Upper lobe of right lung (tissue), 1 donor: ENCODE measurements around the gene WLS. TPM values are rescaled to one million over a fixed set of nuclear protein-coding genes. Genes with fewer than 3 reads are reported as not detected.

ENCODE experiments used
- ATAC-seq: fragments of 200-7000 bp; cut with Tn5 transposase; one replicate; pipeline ENCODE4 v1.9.1; 2020; ENCODE audit warnings: mild to moderate bottlenecking, moderate library complexity
- DNase-seq: peaks from one replicate; pipeline ENCODE4 v3.0.0-alpha.2; 2020
- H3K27ac ChIP-seq: fragments of 200-600 bp; one replicate; pipeline ENCODE4 v1.8.0; 2022
- H3K27me3 ChIP-seq: fragments of 200-600 bp; one replicate; pipeline ENCODE4 v1.8.0; 2022; ENCODE audit warnings: mild to moderate bottlenecking
- H3K36me3 ChIP-seq: fragments of 200-600 bp; one replicate; pipeline ENCODE4 v1.8.0; 2022
- H3K4me1 ChIP-seq: fragments of 200-600 bp; one replicate; pipeline ENCODE4 v1.8.0; 2022
- H3K4me3 ChIP-seq: fragments of 200-600 bp; one replicate; pipeline ENCODE4 v1.8.0; 2022; ENCODE audit warnings: mild to moderate bottlenecking
- H3K9me3 ChIP-seq: fragments of 200-600 bp; one replicate; pipeline ENCODE4 v1.8.0; 2022
- CTCF ChIP-seq: fragments of 200-600 bp; IDR thresholded peaks from one replicate; pipeline ENCODE4 v1.8.0; 2022; ENCODE audit warnings: antibody characterized with exemption
- intact Hi-C: fragments of 100-400 bp; cut with DNase I; formaldehyde crosslinking; loops from one replicate; pipeline ENCODE4 v1.11.0; 2022
- total RNA-seq: library from RNA; stranded (reverse); fragmentation: NEBNext Ultra II Directional; extraction: Animal tissue kit (Norgen Biotek cat#: 25700); gene quantifications from one replicate; pipeline ENCODE4 v1.2.1, GENCODE V29; 2021
- donor health status: DM: no; HTN: yes; CAD: no; lungs with severe emphysema.

The WLS gene
- total RNA-seq, 1 donor from 2014 or later = 89.8 TPM

DNA sequence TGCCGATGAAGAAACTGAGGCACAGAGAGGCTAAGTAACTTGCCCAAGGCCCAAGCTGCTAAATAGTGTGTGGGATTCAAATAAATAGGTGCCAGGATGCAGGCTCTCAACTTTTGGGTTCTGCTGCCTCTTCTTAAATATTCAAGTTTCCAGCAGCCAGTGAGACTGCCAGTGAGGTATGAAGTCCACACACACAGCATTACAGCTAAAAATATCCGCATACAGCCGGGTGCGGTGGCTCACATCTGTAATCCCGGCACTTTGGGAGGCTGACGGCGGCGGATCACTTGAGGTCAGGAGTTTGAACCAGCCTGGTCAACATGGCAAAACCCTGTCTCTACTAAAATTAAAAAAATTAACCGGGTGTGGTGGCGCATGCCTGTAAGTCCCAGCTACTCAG is 103.5 kb downstream of the WLS start:
- H3K36me3 ChIP-seq = peaks cover 16% of the 10 kb centered on the region
- no peak overlapping the region for H3K4me3 ChIP-seq
- ATAC-seq (no peak), DNase-seq (no peak)
- H3K27ac ChIP-seq = no peak overlapping the region
- TF ChIP-seq CTCF = no peak
- no peaks in the 10 kb centered on the region for H3K9me3 ChIP-seq
- intact Hi-C loops = loop anchor here (10.0 kb wide), 1 partner anchor 196 kb away; no protein-coding TSS in a partner anchor
- no peaks in the 10 kb centered on the region for H3K27me3 ChIP-seq
- no peaks in the 10 kb centered on the region for H3K4me1 ChIP-seq

- Histone ChIP-seq H3K27ac (no peak overlapping the region), H3K27me3 (no peaks in the 10 kb centered on the region), H3K4me3 (no peak overlapping the region), H3K4me1 (no peaks in the 10 kb centered on the region), H3K36me3 (peaks cover 14% of the 10 kb centered on the region), H3K9me3 (no peaks in the 10 kb centered on the region)
- DNase-seq (no peak), ATAC-seq (no peak)
- TF ChIP-seq CTCF = no peak
- intact Hi-C loops = loop anchor here (10.0 kb wide), 1 partner anchor 197 kb away; no protein-coding TSS in a partner anchor
Observed at GRCh38 chr1:68128157-68128556, 104.2 kb downstream of the WLS start.

DNA sequence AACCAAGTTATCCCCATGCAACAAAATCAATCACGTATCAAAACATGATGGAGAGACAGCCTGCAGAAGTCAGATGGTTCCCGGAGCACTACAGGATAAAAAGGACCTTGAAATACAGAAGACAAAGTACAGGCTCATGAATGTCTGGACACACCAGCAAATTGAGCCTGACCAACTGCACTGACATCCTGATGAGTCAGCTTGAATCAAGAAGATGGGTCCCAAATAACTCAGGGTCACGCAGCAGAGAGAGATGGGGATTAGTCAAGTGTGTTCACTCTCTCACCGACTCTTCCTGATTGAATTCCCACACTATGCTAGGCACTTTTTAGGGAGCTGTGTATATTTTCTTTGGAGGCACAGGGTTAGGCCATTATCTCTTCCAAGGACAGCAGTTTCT is 110.8 kb downstream of the WLS start:
- Histone ChIP-seq H3K4me3 (no peak overlapping the region), H3K36me3 (peaks cover 5% of the 10 kb centered on the region), H3K4me1 (no peaks in the 10 kb centered on the region), H3K27ac (no peak overlapping the region), H3K9me3 (no peaks in the 10 kb centered on the region), H3K27me3 (no peaks in the 10 kb centered on the region)
- intact Hi-C loops = loop anchor here (10.0 kb wide), 1 partner anchor 203 kb away; no protein-coding TSS in a partner anchor
- DNase-seq (no peak), ATAC-seq (no peak)
- no peak for TF ChIP-seq CTCF

DNA sequence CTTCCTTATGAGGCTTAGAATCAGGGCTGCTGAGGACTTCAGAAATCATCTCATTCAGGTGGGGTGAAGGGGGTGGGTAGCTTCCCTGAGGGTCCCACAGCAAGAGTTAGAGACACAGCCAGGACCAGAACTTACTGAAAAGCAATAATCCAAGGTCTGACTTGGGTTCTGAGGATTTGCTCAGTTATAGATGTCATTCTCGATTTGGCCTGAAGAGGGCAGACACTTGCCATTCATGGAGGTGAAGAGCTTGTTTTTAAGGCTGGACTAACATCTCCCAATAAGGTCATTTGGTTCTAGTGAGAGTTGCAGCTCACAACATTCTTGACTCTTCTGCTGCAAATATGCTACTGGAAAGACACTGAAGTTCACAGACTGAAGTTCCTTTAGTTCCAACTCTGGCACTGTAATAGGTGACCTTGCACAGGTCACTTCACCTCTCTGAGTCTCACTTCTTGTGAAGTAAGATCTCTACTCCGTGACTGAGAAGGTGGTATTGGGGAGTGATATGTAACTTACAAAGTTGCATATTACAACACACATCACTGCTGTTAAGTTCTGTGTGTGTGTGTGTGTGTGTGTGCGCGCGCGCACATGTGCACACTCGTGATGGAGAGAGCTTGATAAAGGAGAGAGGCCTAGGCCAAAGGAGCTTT is 112.1 kb downstream of the WLS start:
- no peaks in the 10 kb centered on the region for H3K9me3 ChIP-seq
- H3K4me1 ChIP-seq = no peaks in the 10 kb centered on the region
- intact Hi-C loops = loop anchor here (10.0 kb wide), 1 partner anchor 205 kb away; no protein-coding TSS in a partner anchor
- no peaks in the 10 kb centered on the region for H3K27me3 ChIP-seq
- peak; percentile 83 for TF ChIP-seq CTCF
- H3K27ac ChIP-seq = no peak overlapping the region
- ATAC-seq (peak; percentile 83), DNase-seq (no peak)
- H3K36me3 ChIP-seq = no peaks in the 10 kb centered on the region
- no peak overlapping the region for H3K4me3 ChIP-seq

DNA sequence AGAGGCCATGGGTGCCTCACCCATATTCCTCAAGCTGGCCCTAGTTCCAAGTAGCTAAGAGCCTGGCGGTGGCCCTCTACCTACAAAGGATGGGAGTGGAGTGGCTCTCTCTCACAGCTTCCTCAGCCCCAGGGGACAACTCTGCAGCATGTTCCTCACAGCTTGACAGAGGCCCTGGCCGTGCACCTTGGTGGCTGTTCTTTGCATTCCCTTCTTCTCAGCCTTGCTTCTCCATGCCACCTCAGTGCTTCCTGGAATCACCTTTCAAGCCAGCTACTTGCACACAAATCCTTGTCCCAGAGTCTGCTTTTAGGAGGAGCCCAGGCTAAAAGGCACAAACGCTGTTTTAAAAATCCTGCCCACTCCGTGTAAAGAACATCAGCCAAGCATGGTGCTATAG is 112.9 kb downstream of the WLS start:
- Histone ChIP-seq H3K27me3 (no peaks in the 10 kb centered on the region), H3K9me3 (no peaks in the 10 kb centered on the region), H3K4me3 (no peak overlapping the region), H3K36me3 (no peaks in the 10 kb centered on the region), H3K4me1 (no peaks in the 10 kb centered on the region), H3K27ac (no peak overlapping the region)
- no peak for ATAC-seq
- intact Hi-C loops = loop anchor here (5.0 to 10.0 kb wide), 2 partner anchors 228 to 265 kb away; no protein-coding TSS in a partner anchor
- TF ChIP-seq CTCF = no peak
- no peak for DNase-seq
